HepG2 (cell line): ENCODE results near the gene RTN4. TPM values are rescaled to one million over a fixed set of nuclear protein-coding genes. Genes with fewer than 3 reads are reported as not detected.

Experiments used
- ATAC-seq: fragments of 200-7000 bp; cut with Tn5 transposase; 3 replicates; pipeline ENCODE4 v1.9.1; 2020; ENCODE audit warnings: mild to moderate bottlenecking, moderate library complexity
- BruUV-seq: library from RNA; stranded (reverse); fragments of 400-500 nt; replicated peaks from 2 replicates; lab custom pipeline; 2021; lab: Mats Ljungman, UMichigan
- CTCF ChIA-PET: fragments of 300-600 bp; formaldehyde crosslinking; extraction: SDS; loops from one replicate; lab custom pipeline; 2021; ENCODE audit warnings: low total read pairs, inconsistent platforms, low intra/inter-chr PET ratio; lab: Yijun Ruan, JAX
- POLR2A ChIA-PET: fragments of 350-600 bp; sonication (Branson Sonifier 250); formaldehyde crosslinking; loops from one replicate; lab custom pipeline; 2020; ENCODE audit warnings: antibody characterized with exemption, inconsistent platforms; lab: Yijun Ruan, JAX
- DNase-seq: peaks from one replicate; pipeline ENCODE4 v3.0.0-alpha.2; 2015; ENCODE audit warnings: low spot score
- FAIRE-seq: peaks from 3 replicates; lab custom pipeline; 2011; peaks lifted over from hg19 to GRCh38; lab: Jason Lieb, UNC
- H2AFZ ChIP-seq: one replicate; pipeline ENCODE4 v1.6.1; 2011; ENCODE audit warnings: low read length, inconsistent platforms
- H3K27ac ChIP-seq: fragments of 300-600 bp; 3 replicates; pipeline ENCODE4 v1.8.0; 2011; ENCODE audit warnings: mixed run types, mild to moderate bottlenecking, mixed read lengths, low read length, inconsistent platforms; ENCODE audit not compliant: insufficient read depth; ENCODE audit errors: extremely low read length
- H3K27me3 ChIP-seq, 2 experiments: fragments of 200-600 bp in 1 of 2; 2 replicates in 1 of 2; 3 replicates in 1 of 2; pipeline versions ENCODE4 v1.6.0 to v1.8.0; 2011; ENCODE audit warnings: low read length in 2 of 2, mild to moderate bottlenecking in 2 of 2, moderate library complexity in 2 of 2, inconsistent platforms in 1 of 2; ENCODE audit not compliant: insufficient read depth in 2 of 2, control insufficient read depth in 1 of 2
- H3K36me3 ChIP-seq, 2 experiments: fragments of 200-600 bp in 1 of 2; replicated peaks in 1 of 2; 2 replicates in 1 of 2; 3 replicates in 1 of 2; pipeline versions ENCODE4 v1.5.1 to v1.8.0; 2011; ENCODE audit warnings: low read length in 2 of 2, inconsistent platforms in 1 of 2; ENCODE audit not compliant: insufficient read depth in 2 of 2, control insufficient read depth in 1 of 2
- H3K4me1 ChIP-seq: 2 replicates; pipeline ENCODE4 v1.5.1; 2012; ENCODE audit warnings: low read length, inconsistent platforms; ENCODE audit not compliant: insufficient read depth
- H3K4me2 ChIP-seq: 2 replicates; pipeline ENCODE4 v1.6.0; 2011; ENCODE audit warnings: low read depth, low read length, inconsistent platforms
- H3K4me3 ChIP-seq, 3 experiments: fragments of 200-600 bp in 1 of 3; sonication (generic), shearing (Covaris generic) in 1 of 3; replicated peaks in 1 of 3; 2 replicates each; pipeline ENCODE4 v1.5.1; 2011 to 2016; ENCODE audit warnings: low read length in 3 of 3, inconsistent platforms in 2 of 3, low read depth in 2 of 3, mild to moderate bottlenecking in 2 of 3, control low read depth in 1 of 3, mixed read lengths in 1 of 3; ENCODE audit not compliant: insufficient read depth in 1 of 3
- H3K79me2 ChIP-seq: one replicate; pipeline ENCODE4 v1.6.1; 2011; ENCODE audit warnings: low read length, inconsistent platforms; ENCODE audit not compliant: insufficient read depth
- H3K9ac ChIP-seq: 2 replicates; pipeline ENCODE4 v1.6.0; 2011; ENCODE audit warnings: mild to moderate bottlenecking, low read depth, low read length, inconsistent platforms; ENCODE audit not compliant: insufficient read depth
- H3K9me3 ChIP-seq: 2 replicates; pipeline ENCODE4 v1.5.1; 2012; ENCODE audit warnings: mild to moderate bottlenecking, low read length
- H4K20me1 ChIP-seq: 2 replicates; pipeline ENCODE4 v1.6.0; 2011; ENCODE audit warnings: inconsistent platforms, mild to moderate bottlenecking, low read length, moderate library complexity; ENCODE audit not compliant: insufficient read depth
- ATF2 ChIP-seq: sonication (generic); formaldehyde crosslinking; IDR thresholded peaks from 2 replicates; pipeline ENCODE4 v1.4.0; 2020; ENCODE audit warnings: missing genetic modification reagents
- HHEX ChIP-seq: IDR thresholded peaks from 2 replicates; pipeline ENCODE4 v1.6.1; 2016; ENCODE audit warnings: control low read depth
- KAT7 ChIP-seq: IDR thresholded peaks from 2 replicates; pipeline ENCODE4 v1.6.1; 2018; ENCODE audit warnings: borderline replicate concordance, missing compliant biosample characterization
- MYC ChIP-seq: sonication (generic); formaldehyde crosslinking; IDR thresholded peaks from 2 replicates; pipeline ENCODE4 v1.9.0; 2021; ENCODE audit warnings: missing genetic modification reagents, borderline replicate concordance
- NR0B2 ChIP-seq: sonication (generic); formaldehyde crosslinking; IDR thresholded peaks from 2 replicates; pipeline ENCODE4 v1.4.0; 2020; ENCODE audit warnings: mild to moderate bottlenecking, missing genetic modification reagents
- ZBTB25 ChIP-seq: IDR thresholded peaks from 2 replicates; pipeline ENCODE4 v1.6.1; 2018; ENCODE audit warnings: missing genetic modification reagents
- ZBTB38 ChIP-seq: sonication (generic); formaldehyde crosslinking; IDR thresholded peaks from 2 replicates; pipeline ENCODE4 v1.5.1; 2020; ENCODE audit warnings: mild to moderate bottlenecking, missing genetic modification reagents
- ZIK1 ChIP-seq: sonication (generic); formaldehyde crosslinking; IDR thresholded peaks from 2 replicates; pipeline ENCODE4 v1.5.0; 2020; ENCODE audit warnings: mild to moderate bottlenecking, low read depth, missing genetic modification reagents, borderline replicate concordance
- ZNF143 ChIP-seq: sonication (generic); formaldehyde crosslinking; IDR thresholded peaks from 2 replicates; pipeline ENCODE4 v1.4.0; 2020; ENCODE audit warnings: missing genetic modification reagents
- ZNF263 ChIP-seq: sonication (generic); formaldehyde crosslinking; IDR thresholded peaks from 2 replicates; pipeline ENCODE4 v1.4.0; 2020; ENCODE audit warnings: missing genetic modification reagents
- ZNF451 ChIP-seq: sonication (generic); formaldehyde crosslinking; IDR thresholded peaks from 2 replicates; pipeline ENCODE4 v1.5.0; 2020; ENCODE audit warnings: mild to moderate bottlenecking, missing genetic modification reagents
- WGBS: methylation state at CpG from one replicate; pipeline ENCODE4 v1.1.6; 2017; ENCODE audit warnings: low lambda C conversion rate; 5-methylcytosine and 5-hydroxymethylcytosine counted together
- in situ Hi-C: cut with HindIII; loops from 2 replicates; pipeline ENCODE4 v1.10.0; 2017; ENCODE audit warnings: low pct_unique_long_range_greater_than_20kb; ENCODE audit not compliant: extremely low pct_ligation_motif_present
- intact Hi-C: fragments of 100-400 bp; cut with micrococcal nuclease; formaldehyde crosslinking; loops from one replicate; pipeline ENCODE4 v1.10.0; 2022; ENCODE audit not compliant: unreplicated experiment
- polyA plus RNA-seq, 8 experiments: library from polyadenylated mRNA; depleted of rRNA in 3 of 8; stranded (reverse) in 7 of 8; unstranded in 1 of 8; fragments of >200 nt; fragmentation: Illumina TruSeq in 4 of 8; extraction: Trizol in 4 of 8; gene quantifications; 2 replicates each; pipeline versions ENCODE4 v1.2.1 to v1.2.3, GENCODE V29; 2011 to 2016; ENCODE audit warnings: low read depth in 4 of 8, missing spikeins in 1 of 8, mixed read lengths in 1 of 8; ENCODE audit not compliant: insufficient read depth in 1 of 8
- total RNA-seq, 5 experiments: library from RNA; depleted of rRNA; stranded (reverse); fragments of >200 nt; fragmentation: Illumina TruSeq; extraction: Trizol; gene quantifications; 2 replicates each; pipeline ENCODE4 v1.2.3, GENCODE V29; 2016; ENCODE audit warnings: low read depth in 1 of 5

RTN4 gene
- total and polyA plus RNA-seq, 2 of the 13 experiments (the other 11 are each of a cell fraction or from before 2014, with no cell fraction given), result 98.4 to 133 TPM

- ATAC-seq (no peak), FAIRE-seq (no peak), DNase-seq (no peak)
- POLR2A ChIA-PET, result no interaction called here
- Histone ChIP-seq H3K4me3 (no peak overlapping the region), H4K20me1 (no peaks in the 10 kb centered on the region), H3K9me3 (no peaks in the 10 kb centered on the region), H2AFZ (no peak overlapping the region), H3K27me3 (no peaks in the 10 kb centered on the region), H3K27ac (no peak overlapping the region), H3K36me3 (0 out of 5 replicates have a peak, but pooled peaks cover 0 to 1% of the 10 kb centered on the region in 2 experiments), H3K4me1 (peaks cover 15% of the 10 kb centered on the region), H3K9ac (no peak overlapping the region), H3K79me2 (no peaks in the 10 kb centered on the region), H3K4me2 (no peak overlapping the region)
- in situ Hi-C loops, result no loop called here
- intact Hi-C loops, result no loop called here
- WGBS, result 95% methylated on average over 18 of the region's 18 CpGs
- TF ChIP-seq ZNF263 (CRISPR knock-in tag), result no peak
- TF ChIP-seq ZBTB38 (CRISPR knock-in tag), result no peak
- TF ChIP-seq ZNF451 (CRISPR knock-in tag), result no peak
- no peak for TF ChIP-seq ZNF143 (CRISPR knock-in tag)
- TF ChIP-seq ATF2 (CRISPR knock-in tag), result no peak
- TF ChIP-seq ZIK1, result no peak
- TF ChIP-seq NR0B2 (CRISPR knock-in tag), result no peak
- no peak for TF ChIP-seq MYC
- no peak for TF ChIP-seq KAT7 (CRISPR knock-in tag)
- no peak for TF ChIP-seq HHEX (CRISPR knock-in tag)
- TF ChIP-seq ZBTB25, result no peak
- CTCF ChIA-PET, result no interaction called here
- BruUV-seq, result no TSS peak
Measured at GRCh38 chr2:54957321-54957999, 92.8 kb downstream of the RTN4 start.
